Skeletal muscle satellite cell (primary cell): ENCODE data around the gene ENPP5.
A peak's percentile ranks its signal among the peaks of the same experiment; 100 is the strongest.
"Not testable (repeated sequence)": the region's sequence is repeated elsewhere in the genome, so short reads cannot be mapped to it uniquely, and the experiment has no call there.

Source experiments
- H3K27me3 ChIP-seq: 2 replicates; pipeline ENCODE4 v1.7.0; 2013; ENCODE audit warnings: low read length; ENCODE audit not compliant: control insufficient read depth, insufficient read depth
- H3K36me3 ChIP-seq: 2 replicates; pipeline ENCODE4 v1.7.0; 2013; ENCODE audit warnings: mild to moderate bottlenecking, control low read depth, low read length; ENCODE audit not compliant: insufficient read depth
- H3K4me1 ChIP-seq: 2 replicates; pipeline ENCODE4 v1.7.0; 2013; ENCODE audit warnings: low read length; ENCODE audit not compliant: control insufficient read depth, insufficient read depth
- H3K4me2 ChIP-seq: 2 replicates; pipeline ENCODE4 v1.7.0; 2013; ENCODE audit warnings: mild to moderate bottlenecking, low read length
- H3K4me3 ChIP-seq: 2 replicates; pipeline ENCODE4 v1.7.0; 2013; ENCODE audit warnings: low read length
- H3K9ac ChIP-seq: 2 replicates; pipeline ENCODE4 v1.7.0; 2013; ENCODE audit warnings: mild to moderate bottlenecking, low read depth, low read length, moderate library complexity
- H3K9me3 ChIP-seq: replicated peaks from 2 replicates; pipeline ENCODE4 v1.7.0; 2013; ENCODE audit warnings: mild to moderate bottlenecking, control low read depth, low read length

The ENPP5 gene

GRCh38 chr6:46131291-46131690, 39.5 kb downstream of the ENPP5 start:
- H3K27me3 ChIP-seq, result peaks cover 24% of the 10 kb centered on the region
- not testable (repeated sequence) for H3K4me2 ChIP-seq, H3K4me3 ChIP-seq, H3K9me3 ChIP-seq, H3K36me3 ChIP-seq, H3K4me1 ChIP-seq, H3K9ac ChIP-seq

GRCh38 chr6:46130666-46131065, 40.1 kb downstream of the ENPP5 start:
- H3K27me3 ChIP-seq, result peaks cover 30% of the 10 kb centered on the region
- no peaks in the 10 kb centered on the region for H3K9me3 ChIP-seq
- H3K4me3 ChIP-seq, result no peak overlapping the region
- no peaks in the 10 kb centered on the region for H3K4me1 ChIP-seq
- H3K9ac ChIP-seq, result peak overlapping the region; percentile 69
- H3K4me2 ChIP-seq, result no peak overlapping the region
- H3K36me3 ChIP-seq, result no peaks in the 10 kb centered on the region

GRCh38 chr6:46129629-46130511, 40.9 kb downstream of the ENPP5 start, which contains the start of gene ENPP4:
ENPP4 (plus strand) TSS chr6:46129989; CDS start chr6:46139584, 9,595 bp downstream.
- H3K4me3 ChIP-seq, result peak within 1 kb of the TSS; percentile 87
- H3K9ac ChIP-seq, result peak within 1 kb of the TSS; percentile 69
- H3K4me1 ChIP-seq, result no peaks in the 10 kb centered on the region
- peak within 1 kb of the TSS; percentile 93 for H3K4me2 ChIP-seq
- no peaks in the 10 kb centered on the region for H3K36me3 ChIP-seq
- H3K9me3 ChIP-seq, result no peaks in the 10 kb centered on the region
- peaks cover 32% of the 10 kb centered on the region for H3K27me3 ChIP-seq

GRCh38 chr6:46129291-46129628, 41.5 kb downstream of the ENPP5 start:
- no peak overlapping the region for H3K9ac ChIP-seq
- H3K4me2 ChIP-seq, result peak overlapping the region; percentile 93
- no peaks in the 10 kb centered on the region for H3K36me3 ChIP-seq
- H3K4me1 ChIP-seq, result no peaks in the 10 kb centered on the region
- H3K27me3 ChIP-seq, result peaks cover 32% of the 10 kb centered on the region
- H3K4me3 ChIP-seq, result peak overlapping the region; percentile 87
- no peaks in the 10 kb centered on the region for H3K9me3 ChIP-seq

- H3K9me3 ChIP-seq, result no peaks in the 10 kb centered on the region
- peaks cover 32% of the 10 kb centered on the region for H3K27me3 ChIP-seq
- no peak overlapping the region for H3K9ac ChIP-seq
- H3K4me3 ChIP-seq, result no peak overlapping the region
- H3K4me2 ChIP-seq, result no peak overlapping the region
- H3K36me3 ChIP-seq, result no peaks in the 10 kb centered on the region
- H3K4me1 ChIP-seq, result no peaks in the 10 kb centered on the region
Observed at GRCh38 chr6:46128476-46128875, 42.3 kb downstream of the ENPP5 start.

GRCh38 chr6:46119679-46120078, 51.1 kb downstream of the ENPP5 start:
- H3K27me3 ChIP-seq, H3K4me1 ChIP-seq, H3K4me3 ChIP-seq, H3K9me3 ChIP-seq, H3K9ac ChIP-seq, H3K4me2 ChIP-seq, H3K36me3 ChIP-seq: not testable (repeated sequence)

GRCh38 chr6:46118836-46119235, 51.9 kb downstream of the ENPP5 start:
- Histone ChIP-seq H3K4me3 (no peak overlapping the region), H3K4me1 (no peaks in the 10 kb centered on the region), H3K4me2 (no peak overlapping the region), H3K9ac (no peak overlapping the region), H3K27me3 (peaks cover 10% of the 10 kb centered on the region), H3K36me3 (no peaks in the 10 kb centered on the region), H3K9me3 (no peaks in the 10 kb centered on the region)

- no peaks in the 10 kb centered on the region for H3K9me3 ChIP-seq
Observed at GRCh38 chr6:46118157-46118556, 52.6 kb downstream of the ENPP5 start.

GRCh38 chr6:46116289-46116688, 54.5 kb downstream of the ENPP5 start:
- no peaks in the 10 kb centered on the region for H3K4me1 ChIP-seq
- no peak overlapping the region for H3K4me3 ChIP-seq
- H3K4me2 ChIP-seq, result no peak overlapping the region
- no peaks in the 10 kb centered on the region for H3K36me3 ChIP-seq
- peaks cover 10% of the 10 kb centered on the region for H3K27me3 ChIP-seq
- no peak overlapping the region for H3K9ac ChIP-seq
- no peaks in the 10 kb centered on the region for H3K9me3 ChIP-seq

More at GRCh38 chr6:46118157-46118556, 52.6 kb downstream of the ENPP5 start:
- Histone ChIP-seq H3K27me3 (peaks cover 10% of the 10 kb centered on the region), H3K9ac (no peak overlapping the region), H3K36me3 (no peaks in the 10 kb centered on the region), H3K4me1 (no peaks in the 10 kb centered on the region), H3K4me3 (no peak overlapping the region), H3K4me2 (no peak overlapping the region)

- H3K4me1 ChIP-seq, result no peaks in the 10 kb centered on the region
- no peaks in the 10 kb centered on the region for H3K36me3 ChIP-seq
- H3K9me3 ChIP-seq, result no peaks in the 10 kb centered on the region
- no peak overlapping the region for H3K9ac ChIP-seq
- no peak overlapping the region for H3K4me3 ChIP-seq
- H3K4me2 ChIP-seq, result no peak overlapping the region
- H3K27me3 ChIP-seq, result peaks cover 11% of the 10 kb centered on the region
Observed at GRCh38 chr6:46115634-46116033, 55.1 kb downstream of the ENPP5 start.

- Histone ChIP-seq H3K9me3 (no peaks in the 10 kb centered on the region), H3K36me3 (no peaks in the 10 kb centered on the region), H3K4me1 (no peaks in the 10 kb centered on the region), H3K27me3 (peaks cover 13% of the 10 kb centered on the region), H3K9ac (no peak overlapping the region), H3K4me2 (no peak overlapping the region), H3K4me3 (no peak overlapping the region)
Observed at GRCh38 chr6:46113370-46113769, 57.4 kb downstream of the ENPP5 start.
